ENCODE data around the gene ITGAL.
"Not testable (repeated sequence)": the region's sequence is repeated elsewhere in the genome, so short reads cannot be mapped to it uniquely, and the experiment has no call there.

The ITGAL gene

DNA sequence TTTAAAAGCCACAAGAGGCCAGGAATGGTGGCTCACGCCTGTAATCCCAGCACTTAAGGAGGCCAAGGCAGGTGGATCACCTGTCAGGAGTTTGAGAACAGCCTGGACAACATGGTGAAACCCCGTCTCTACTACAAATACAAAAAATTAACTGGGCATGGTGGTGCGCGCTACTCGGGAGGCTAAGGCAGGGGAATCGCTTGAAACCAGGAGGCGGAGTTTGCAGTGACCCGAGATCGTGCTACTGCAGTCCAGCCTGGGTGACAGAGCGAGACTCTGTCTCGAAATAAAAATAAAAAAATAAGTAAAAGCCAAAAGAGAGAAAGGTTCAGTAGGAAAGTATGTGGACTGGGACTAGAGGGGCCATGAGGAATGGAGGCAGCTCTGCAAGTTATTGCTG is 13.1 kb upstream of the ITGAL start:
- peak overlapping the region; percentile 92 for H3K27ac ChIP-seq (ENCODE audit: low read length)
- no peak for ATAC-seq (ENCODE audit: insufficient read depth, low read depth)
- peak overlapping the region; percentile 55; the same call in 1 of the 2 replicates for H3K4me2 ChIP-seq (ENCODE audit: insufficient read depth, low read length)
- no peaks in the 10 kb centered on the region for H3K36me3 ChIP-seq (ENCODE audit: insufficient read depth, low read length)
- peak overlapping the region; percentile 84; the same call in 1 of the 2 replicates for H2AFZ ChIP-seq (ENCODE audit: low read depth, low read length)
- no peaks in the 10 kb centered on the region for H4K20me1 ChIP-seq (ENCODE audit: insufficient read depth, low read length)
- no peaks in the 10 kb centered on the region for H3K9me3 ChIP-seq (ENCODE audit: insufficient read depth, low read length, severe bottlenecking)
- no peak overlapping the region; a peak in 1 of 4 replicates for H3K4me3 ChIP-seq (ENCODE audit: low read depth in 1 of 2, low read length in 2 of 2)
- H3K4me1 ChIP-seq (ENCODE audit: insufficient read depth, low read length): peaks cover 19% of the 10 kb centered on the region
- H3K27me3 ChIP-seq (ENCODE audit: insufficient read depth, low read length, poor library complexity): no peaks in the 10 kb centered on the region
- DNase-seq: no peak
- TF ChIP-seq, protein P1, sequence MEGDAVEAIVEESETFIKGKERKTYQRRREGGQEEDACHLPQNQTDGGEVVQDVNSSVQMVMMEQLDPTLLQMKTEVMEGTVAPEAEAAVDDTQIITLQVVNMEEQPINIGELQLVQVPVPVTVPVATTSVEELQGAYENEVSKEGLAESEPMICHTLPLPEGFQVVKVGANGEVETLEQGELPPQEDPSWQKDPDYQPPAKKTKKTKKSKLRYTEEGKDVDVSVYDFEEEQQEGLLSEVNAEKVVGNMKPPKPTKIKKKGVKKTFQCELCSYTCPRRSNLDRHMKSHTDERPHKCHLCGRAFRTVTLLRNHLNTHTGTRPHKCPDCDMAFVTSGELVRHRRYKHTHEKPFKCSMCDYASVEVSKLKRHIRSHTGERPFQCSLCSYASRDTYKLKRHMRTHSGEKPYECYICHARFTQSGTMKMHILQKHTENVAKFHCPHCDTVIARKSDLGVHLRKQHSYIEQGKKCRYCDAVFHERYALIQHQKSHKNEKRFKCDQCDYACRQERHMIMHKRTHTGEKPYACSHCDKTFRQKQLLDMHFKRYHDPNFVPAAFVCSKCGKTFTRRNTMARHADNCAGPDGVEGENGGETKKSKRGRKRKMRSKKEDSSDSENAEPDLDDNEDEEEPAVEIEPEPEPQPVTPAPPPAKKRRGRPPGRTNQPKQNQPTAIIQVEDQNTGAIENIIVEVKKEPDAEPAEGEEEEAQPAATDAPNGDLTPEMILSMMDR (IDR thresholded peaks at IDR 0.05; ENCODE audit: borderline replicate concordance, extremely low read depth, low read length, poor library complexity, severe bottlenecking): no peak
- no peak for TF ChIP-seq EZH2 (IDR thresholded peaks at IDR 0.05; ENCODE audit: borderline replicate concordance, low read depth, low read length, severe bottlenecking)
- H3K9ac ChIP-seq (ENCODE audit: low read depth, low read length): peak overlapping the region; percentile 55
- no peaks in the 10 kb centered on the region for H3K79me2 ChIP-seq (ENCODE audit: insufficient read depth, low read length)

- H4K20me1 ChIP-seq (ENCODE audit: insufficient read depth, low read length); H3K9ac ChIP-seq (ENCODE audit: low read depth, low read length); ATAC-seq (ENCODE audit: insufficient read depth, low read depth); DNase-seq; H3K27ac ChIP-seq (ENCODE audit: low read length); H3K27me3 ChIP-seq (ENCODE audit: insufficient read depth, low read length, poor library complexity); H2AFZ ChIP-seq (ENCODE audit: low read depth, low read length); H3K36me3 ChIP-seq (ENCODE audit: insufficient read depth, low read length); H3K4me3 ChIP-seq (ENCODE audit: low read depth in 1 of 2, low read length in 2 of 2); H3K9me3 ChIP-seq (ENCODE audit: insufficient read depth, low read length, severe bottlenecking); H3K4me2 ChIP-seq (ENCODE audit: insufficient read depth, low read length); H3K79me2 ChIP-seq (ENCODE audit: insufficient read depth, low read length): not testable (repeated sequence)
- peaks cover 32% of the 10 kb centered on the region for H3K4me1 ChIP-seq (ENCODE audit: insufficient read depth, low read length)
Observed at GRCh38 chr16:30461426-30461825, 11.1 kb upstream of the ITGAL start.

GRCh38 chr16:30464078-30464477 is 8.5 kb upstream of the ITGAL start:
- Histone ChIP-seq H4K20me1 (ENCODE audit: insufficient read depth, low read length) (no peaks in the 10 kb centered on the region), H3K9ac (ENCODE audit: low read depth, low read length) (no peak overlapping the region), H3K27me3 (ENCODE audit: insufficient read depth, low read length, poor library complexity) (no peaks in the 10 kb centered on the region), H2AFZ (ENCODE audit: low read depth, low read length) (no peak overlapping the region), H3K36me3 (ENCODE audit: insufficient read depth, low read length) (no peaks in the 10 kb centered on the region), H3K79me2 (ENCODE audit: insufficient read depth, low read length) (no peaks in the 10 kb centered on the region), H3K4me3 (ENCODE audit: low read depth in 1 of 2, low read length in 2 of 2) (no peak overlapping the region), H3K9me3 (ENCODE audit: insufficient read depth, low read length, severe bottlenecking) (no peaks in the 10 kb centered on the region), H3K27ac (ENCODE audit: low read length) (no peak overlapping the region), H3K4me1 (ENCODE audit: insufficient read depth, low read length) (peaks cover 21% of the 10 kb centered on the region), H3K4me2 (ENCODE audit: insufficient read depth, low read length) (no peak overlapping the region)
- no peak for ATAC-seq (ENCODE audit: insufficient read depth, low read depth)
- no peak for TF ChIP-seq EZH2 (IDR thresholded peaks at IDR 0.05; ENCODE audit: borderline replicate concordance, low read depth, low read length, severe bottlenecking)
- TF ChIP-seq, protein P1 (IDR thresholded peaks at IDR 0.05; ENCODE audit: borderline replicate concordance, extremely low read depth, low read length, poor library complexity, severe bottlenecking): no peak
- no peak for DNase-seq

DNA sequence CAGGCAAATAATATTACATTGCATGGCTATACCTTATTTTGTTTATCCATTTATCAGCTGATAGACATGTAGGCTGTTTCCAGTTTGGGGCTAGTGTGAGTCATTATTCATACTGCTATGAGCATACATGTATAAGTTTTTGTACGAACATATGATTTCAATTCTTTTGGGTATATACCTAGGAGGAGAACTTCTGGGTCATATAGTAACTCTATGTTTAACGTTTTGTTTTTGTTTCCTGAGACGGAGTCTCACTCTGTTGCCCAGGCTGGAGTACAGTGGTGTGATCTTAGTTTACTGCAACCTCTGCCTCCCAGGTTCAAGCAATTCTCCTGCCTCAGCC is 2.4 kb upstream of the ITGAL start:
- TF ChIP-seq, protein P1 (IDR thresholded peaks at IDR 0.05; ENCODE audit: borderline replicate concordance, extremely low read depth, low read length, poor library complexity, severe bottlenecking): no peak
- no peak for TF ChIP-seq EZH2 (IDR thresholded peaks at IDR 0.05; ENCODE audit: borderline replicate concordance, low read depth, low read length, severe bottlenecking)
- H3K4me1 ChIP-seq (ENCODE audit: insufficient read depth, low read length): peaks cover 54% of the 10 kb centered on the region
- no peaks in the 10 kb centered on the region for H3K36me3 ChIP-seq (ENCODE audit: insufficient read depth, low read length)
- no peak overlapping the region for H2AFZ ChIP-seq (ENCODE audit: low read depth, low read length)
- H3K4me3 ChIP-seq (ENCODE audit: low read depth in 1 of 2, low read length in 2 of 2): no peak overlapping the region
- DNase-seq (no peak), ATAC-seq (ENCODE audit: insufficient read depth, low read depth) (no peak)
- no peaks in the 10 kb centered on the region for H4K20me1 ChIP-seq (ENCODE audit: insufficient read depth, low read length)
- no peak overlapping the region for H3K9ac ChIP-seq (ENCODE audit: low read depth, low read length)
- H3K27ac ChIP-seq (ENCODE audit: low read length): no peak overlapping the region
- H3K27me3 ChIP-seq (ENCODE audit: insufficient read depth, low read length, poor library complexity): no peaks in the 10 kb centered on the region
- H3K79me2 ChIP-seq (ENCODE audit: insufficient read depth, low read length): no peaks in the 10 kb centered on the region
- no peak overlapping the region for H3K4me2 ChIP-seq (ENCODE audit: insufficient read depth, low read length)
- H3K9me3 ChIP-seq (ENCODE audit: insufficient read depth, low read length, severe bottlenecking): no peaks in the 10 kb centered on the region
